ENCODE measurements around the gene FTCD.
"Not testable (repeated sequence)": the region's sequence is repeated elsewhere in the genome, so short reads cannot be mapped to it uniquely, and the experiment has no call there.

FTCD gene

DNA sequence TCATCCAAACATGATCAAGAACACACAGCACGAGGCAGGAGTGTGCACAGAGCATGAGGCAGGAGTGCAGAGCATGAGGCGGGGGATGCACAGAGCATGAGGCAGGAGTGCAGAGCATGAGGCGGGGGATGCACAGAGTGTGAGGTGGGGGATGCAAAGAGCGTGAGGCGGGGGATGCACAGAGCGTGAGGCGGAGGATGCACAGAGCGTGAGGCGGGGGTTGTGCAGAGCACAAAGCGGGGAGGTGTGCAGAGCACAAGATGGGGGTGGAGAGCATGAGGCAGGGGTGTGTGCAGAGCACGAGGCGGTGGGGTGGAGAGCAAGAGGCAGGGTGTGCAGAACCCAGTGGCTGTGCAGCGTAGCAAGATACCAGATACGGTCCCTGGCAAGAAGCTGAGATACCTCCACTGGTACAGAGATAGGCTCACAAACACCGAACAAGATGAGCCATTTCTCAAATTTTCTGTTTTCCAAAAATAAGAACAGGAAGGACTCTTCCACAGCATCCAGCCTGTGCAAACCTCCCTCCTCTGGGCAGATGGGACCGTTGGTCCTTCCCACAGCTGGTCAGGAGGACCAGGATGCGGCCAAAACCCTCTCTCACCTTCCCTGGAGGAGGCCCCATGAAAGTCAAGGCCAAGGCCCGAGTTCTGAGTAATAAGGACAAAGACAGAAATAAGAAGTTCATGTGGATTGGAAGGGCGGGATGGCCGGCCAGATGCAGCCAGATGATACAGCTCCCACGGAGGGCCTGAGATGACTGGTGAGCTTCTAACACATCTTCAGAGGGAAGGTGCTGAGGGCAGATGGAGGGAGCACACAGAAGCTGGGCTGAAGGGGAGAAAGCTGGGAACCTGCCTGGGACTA lies 16.9 kb upstream of the FTCD start:
- DNase-seq (ENCODE audit: low read depth): no peak

DNA sequence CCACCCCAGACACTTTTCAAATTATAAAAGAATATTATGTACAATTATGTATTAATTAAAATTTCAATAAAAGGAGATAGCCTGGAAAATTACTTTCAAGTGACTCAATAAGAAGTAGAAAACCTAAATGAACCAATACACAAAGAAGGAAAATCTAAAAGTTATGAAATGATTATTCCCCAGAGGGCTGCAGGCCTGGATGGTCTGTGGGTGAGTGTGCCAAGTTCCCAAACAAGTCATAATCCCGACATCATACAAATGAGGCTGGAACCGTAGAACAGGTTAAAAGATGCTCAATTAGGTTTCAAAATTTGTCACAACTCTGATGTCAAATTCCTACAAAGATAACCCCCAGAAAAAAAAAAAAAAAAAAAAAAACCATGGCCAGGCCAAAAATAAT lies 16.2 kb upstream of the FTCD start:
- DNase-seq (ENCODE audit: low read depth): no peak

DNA sequence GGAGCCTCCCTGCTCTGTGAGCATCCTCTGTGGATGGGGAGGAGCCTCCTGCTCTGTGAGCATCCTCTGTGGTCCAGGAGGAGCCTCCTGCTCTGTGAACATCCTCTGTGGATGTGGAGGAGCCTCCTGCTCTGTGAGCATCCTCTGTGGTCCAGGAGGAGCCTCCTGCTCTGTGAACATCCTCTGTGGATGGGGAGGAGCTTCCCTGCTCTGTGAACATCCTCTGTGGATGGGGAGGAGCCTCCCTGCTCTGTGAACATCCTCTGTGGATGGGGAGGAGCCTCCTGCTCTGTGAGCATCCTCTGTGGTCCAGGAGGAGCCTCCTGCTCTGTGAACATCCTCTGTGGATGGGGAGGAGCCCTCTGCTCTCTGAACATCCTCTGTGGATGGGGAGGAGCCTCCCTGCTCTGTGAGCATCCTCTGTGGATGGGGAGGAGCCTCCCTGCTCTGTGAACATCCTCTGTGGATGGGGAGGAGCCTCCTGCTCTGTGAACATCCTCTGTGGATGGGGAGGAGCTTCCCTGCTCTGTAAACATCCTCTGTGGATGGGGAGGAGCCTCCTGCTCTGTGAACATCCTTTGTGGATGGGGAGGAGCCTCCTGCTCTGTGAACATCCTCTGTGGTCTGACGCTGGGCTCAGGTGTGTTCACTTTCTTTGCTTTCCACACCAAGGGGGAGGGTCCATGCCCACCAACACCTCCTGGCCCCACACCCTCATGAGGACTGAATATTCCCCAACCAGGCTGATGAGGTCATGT lies 15.2 kb upstream of the FTCD start:
- DNase-seq (ENCODE audit: low read depth): not testable (repeated sequence)

DNA sequence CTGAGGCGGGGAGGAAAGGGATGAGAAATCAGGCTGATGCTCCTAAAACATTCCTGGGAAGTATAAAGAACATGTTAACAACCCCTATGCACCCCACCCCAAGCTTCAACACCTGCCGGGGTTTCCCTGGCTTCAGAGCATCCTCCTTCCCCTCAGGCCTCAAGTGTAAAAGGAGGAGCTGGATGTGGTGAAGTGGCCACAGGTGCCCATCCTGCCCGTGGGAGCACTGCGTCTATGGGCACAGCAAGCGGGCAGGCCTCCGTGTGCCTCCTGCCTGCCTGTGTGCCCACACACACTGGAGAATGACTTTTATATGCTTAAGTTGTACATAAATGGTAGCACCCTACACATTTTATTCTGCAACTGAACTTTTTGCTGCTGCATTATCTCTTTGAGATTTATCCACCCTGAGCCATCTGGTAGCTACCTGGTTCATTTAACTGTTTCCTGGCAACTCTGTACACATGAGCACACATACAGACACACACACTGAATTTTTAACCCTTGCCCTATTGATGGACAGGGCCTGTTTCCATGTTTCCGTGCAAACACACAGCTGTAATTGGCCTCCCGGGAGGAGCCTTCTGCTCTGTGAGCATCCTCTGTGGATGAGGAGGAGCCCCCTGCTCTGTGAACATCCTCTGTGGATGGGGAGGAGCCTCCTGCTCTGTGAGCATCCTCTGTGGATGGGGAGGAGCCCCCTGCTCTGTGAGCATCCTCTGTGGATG lies 13.4 kb upstream of the FTCD start:
- DNase-seq (ENCODE audit: low read depth): no peak

DNA sequence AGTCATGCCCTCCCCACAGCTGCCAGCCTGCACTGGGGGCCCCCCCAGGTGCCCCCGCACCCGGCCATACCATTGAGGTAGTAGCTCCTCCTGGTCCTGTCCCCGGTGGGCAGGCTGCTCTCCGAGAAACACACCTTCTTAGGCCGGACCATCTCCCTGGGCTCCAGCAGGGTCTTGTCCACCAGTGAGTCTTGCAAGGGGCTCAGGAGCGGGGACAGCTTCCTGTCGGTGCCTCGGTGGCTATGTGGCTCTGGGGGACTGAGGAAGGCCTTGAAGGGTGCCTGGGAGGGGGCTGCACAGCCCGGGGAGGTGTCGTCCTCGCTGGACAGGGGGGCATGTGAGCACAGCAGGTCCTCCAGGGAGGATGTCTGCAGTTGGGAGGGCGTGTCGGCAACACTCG lies 12.9 kb upstream of the FTCD start:
- no peak for DNase-seq (ENCODE audit: low read depth)

DNA sequence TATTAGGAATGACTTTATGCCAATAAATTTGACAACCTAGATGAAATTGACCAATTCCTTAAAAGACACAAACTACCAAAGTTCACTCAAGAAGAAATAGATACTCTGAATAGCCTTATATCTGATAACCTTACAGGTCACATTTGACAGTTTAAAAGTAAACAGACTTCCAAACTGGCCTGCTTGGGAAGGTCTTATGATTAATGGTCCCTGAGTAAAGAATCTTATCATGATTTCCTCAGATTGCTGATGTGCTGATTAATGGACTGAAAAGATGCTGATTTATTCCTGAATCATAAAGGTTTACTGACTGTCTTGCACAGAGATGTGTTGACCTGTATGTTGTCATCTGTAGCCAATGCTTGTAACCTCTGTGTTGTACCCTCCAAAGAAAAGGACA lies 9.7 kb upstream of the FTCD start:
- DNase-seq (ENCODE audit: low read depth): no peak

DNA sequence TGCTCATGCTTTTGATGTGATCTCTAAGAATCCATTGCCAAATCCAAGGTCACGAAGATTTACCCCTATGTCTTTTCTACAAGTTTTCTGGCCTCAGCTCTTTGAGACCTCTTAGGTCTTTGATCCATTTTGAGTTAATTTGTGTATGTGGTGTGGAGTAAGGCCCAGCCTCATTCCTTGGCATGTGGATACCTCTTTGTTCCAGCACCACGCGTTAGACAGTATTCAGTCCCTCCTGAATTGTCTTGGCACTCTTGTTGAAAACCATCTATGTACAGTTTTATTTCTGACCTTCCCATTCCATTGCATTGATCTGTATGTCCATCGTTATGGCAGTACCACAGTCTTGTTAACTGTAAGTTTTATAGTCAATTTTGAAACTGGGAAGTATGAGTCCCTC lies 8.0 kb upstream of the FTCD start:
- DNase-seq (ENCODE audit: low read depth): no peak

DNA sequence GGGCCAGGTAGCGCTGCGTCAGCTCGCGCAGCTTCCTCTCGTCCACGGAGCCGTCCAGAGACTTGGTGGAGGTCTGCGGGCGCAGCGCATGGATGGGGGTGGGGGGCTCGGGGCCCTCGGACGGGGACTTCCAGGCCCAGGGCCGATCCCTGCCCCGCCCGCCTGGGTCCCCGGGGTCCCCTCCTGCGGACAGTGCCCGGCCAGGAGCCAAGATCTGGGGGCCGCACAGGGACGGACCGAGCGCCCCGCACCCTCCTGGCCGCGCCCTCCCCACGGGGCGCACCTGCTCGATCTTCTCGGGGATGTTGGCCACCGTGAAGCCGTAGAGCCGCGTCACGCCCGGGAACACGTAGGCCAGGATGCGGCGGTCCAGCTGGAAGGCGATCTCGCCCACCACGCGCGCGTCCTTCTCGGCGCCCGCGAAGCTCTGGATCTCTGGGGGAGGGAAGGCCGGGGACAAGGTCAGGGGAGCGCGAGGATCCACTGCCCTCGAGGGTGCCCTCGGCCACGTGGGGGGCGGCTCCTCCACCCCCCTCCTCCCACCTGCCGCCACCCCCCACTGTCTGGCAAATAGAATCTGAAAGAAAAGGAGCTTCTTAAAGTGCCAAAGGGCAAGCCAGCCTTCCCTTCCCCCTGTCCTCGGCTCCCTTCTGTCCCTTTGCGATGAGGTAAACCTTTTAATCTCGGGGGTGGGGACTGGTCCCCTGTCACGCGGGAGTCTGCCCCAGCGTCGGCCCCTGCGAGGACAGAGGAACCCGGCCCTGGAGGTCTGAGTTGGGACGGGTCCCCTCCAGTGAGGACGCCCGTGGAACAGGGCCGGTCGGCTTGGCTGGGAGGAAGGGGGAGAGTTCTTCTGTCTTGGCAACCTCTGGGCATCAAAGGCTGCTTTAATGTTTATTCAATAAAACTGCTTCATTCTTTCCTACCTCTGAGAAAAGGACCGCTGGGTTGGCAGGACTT lies 6.5 kb upstream of the FTCD start:
- DNase-seq (ENCODE audit: low read depth): no peak

DNA sequence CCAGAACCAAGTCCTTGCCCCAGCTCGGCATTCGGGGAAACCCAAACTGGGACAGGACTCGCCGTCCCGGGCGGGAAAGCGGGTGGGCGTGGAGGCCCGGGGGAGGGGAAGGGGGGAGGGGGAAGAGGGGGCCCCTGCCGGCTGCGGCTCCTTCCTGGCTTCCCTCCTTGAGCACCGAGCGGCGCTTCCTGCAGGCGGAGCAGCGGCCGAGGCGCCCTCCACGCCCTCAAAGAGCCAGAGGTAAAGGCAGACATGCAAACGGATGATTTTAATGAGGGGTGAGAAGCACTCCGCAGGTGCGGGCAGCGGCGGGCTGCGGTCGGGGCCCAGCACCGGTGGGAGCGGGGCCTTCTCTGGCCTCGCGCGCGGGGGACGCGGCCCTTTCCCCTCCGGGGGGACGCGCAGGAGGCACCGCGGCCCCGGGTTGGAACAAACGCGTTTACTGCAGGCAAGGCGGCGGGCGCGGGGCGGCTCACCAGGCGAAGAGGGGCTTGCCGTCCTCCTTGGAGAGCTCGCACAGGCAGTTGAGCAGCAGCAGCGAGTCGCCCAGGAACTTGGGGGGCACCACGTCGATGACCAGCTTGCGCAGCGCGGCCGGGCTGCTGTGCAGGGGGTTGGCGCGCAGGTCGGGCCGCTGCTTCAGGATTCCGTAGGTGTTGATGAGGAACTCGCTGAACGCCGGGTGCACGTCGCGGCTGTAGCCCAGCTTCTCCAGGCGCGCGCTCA lies 5.7 kb upstream of the FTCD start:
- no peak for DNase-seq (ENCODE audit: low read depth)

DNA sequence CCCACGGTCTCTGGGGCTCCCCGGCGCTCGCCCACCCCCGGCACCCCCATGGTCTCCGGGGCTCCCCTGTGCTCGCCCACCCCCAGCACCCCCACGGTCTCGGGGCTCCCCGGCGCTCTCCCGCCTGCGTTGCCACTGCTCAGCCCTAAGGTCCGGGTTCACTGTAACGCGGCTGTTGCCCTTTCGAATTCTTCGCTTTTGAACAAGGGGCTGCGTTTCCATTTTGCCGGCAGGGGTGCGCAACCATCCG lies 5.2 kb upstream of the FTCD start:
- DNase-seq (ENCODE audit: low read depth): no peak

DNA sequence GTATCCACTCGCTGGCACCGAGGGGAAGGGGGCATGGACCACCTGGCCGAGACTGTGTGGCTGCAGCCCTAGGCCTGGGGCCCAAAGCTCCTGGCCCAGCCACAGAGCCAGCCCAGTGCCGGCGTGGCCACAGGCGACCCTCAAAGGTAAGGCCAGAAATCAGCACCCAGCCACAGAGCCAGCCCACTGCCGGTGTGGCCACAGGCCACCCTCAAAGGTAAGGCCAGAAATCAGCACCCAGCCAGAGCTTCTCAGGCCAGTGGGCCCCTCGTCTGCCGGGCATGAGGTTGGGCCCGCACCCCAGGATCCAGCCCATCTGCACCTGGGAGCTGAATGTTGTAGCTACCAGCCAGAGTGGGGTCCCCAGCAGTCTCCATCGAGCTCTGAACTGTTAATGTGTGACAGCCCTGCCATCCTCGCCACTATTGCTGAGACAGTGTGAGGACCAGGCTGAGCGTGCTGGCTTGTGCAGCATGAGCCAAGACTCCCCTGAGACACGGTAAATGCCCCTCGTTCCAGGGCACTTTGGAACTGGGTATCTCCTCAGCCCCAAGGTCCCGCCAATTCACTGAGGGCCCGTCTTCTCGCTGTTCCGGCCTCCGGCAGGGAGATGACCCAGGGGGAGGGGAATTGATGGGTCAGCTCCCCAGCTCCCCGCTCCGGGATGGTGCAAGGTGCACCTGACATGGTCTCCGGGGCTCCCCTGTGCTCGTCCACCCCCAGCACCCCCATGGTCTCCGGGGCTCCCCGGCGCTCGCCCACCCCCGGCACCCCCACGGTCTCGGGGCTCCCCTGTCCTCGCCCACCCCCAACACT lies 4.7 kb upstream of the FTCD start:
- no peak for DNase-seq (ENCODE audit: low read depth)

DNA sequence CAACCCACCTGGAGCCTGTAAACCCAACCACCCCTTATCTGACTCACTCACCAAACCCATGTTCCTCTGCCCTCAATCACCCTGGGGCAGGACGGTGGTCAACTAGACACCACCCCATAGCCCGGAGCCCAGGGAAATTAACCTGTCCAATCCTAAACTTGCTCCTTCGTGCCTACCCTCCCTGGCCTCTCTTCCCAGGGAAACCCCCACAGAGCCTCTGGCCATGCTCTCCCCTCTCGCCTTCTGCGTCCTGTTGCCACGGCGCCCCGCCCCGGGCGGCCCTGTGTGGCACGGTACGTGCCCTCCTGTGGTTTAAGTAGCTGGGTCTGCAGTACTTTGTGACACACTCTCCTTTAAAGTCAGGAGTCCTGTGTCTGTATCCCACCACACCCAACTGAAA lies 4.0 kb upstream of the FTCD start:
- DNase-seq (ENCODE audit: low read depth): no peak

DNA sequence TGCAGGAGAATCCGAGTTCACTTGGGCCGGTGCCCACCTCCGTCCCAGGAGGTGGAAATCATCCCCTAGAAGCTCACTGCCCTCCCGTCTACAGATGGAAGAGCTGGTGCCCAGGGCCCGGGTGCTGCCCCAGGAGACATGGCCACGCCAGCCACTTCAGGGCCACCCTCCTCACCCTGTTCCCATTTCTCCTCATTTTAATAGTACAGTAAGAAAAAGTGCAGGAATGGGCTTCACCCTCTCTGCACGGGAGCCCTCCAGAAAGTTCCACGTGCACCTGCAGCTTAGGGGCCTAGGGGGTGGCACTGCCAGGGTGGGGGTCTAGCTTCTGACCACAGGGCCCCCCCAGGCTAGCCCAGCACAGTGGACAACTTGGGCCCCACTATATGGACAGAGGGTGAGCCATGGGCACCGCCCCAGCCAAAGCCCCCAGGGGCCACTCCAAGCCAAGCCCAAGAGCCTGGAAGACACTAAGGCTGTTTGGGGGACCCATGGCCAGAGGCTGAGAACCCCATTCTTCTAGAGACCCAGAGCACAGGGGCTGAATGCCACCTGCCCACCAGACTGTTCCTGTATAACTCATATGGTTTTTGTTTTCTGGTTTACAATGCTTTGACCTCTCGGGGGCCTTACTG lies 3.4 kb upstream of the FTCD start:
- no peak for DNase-seq (ENCODE audit: low read depth)

DNA sequence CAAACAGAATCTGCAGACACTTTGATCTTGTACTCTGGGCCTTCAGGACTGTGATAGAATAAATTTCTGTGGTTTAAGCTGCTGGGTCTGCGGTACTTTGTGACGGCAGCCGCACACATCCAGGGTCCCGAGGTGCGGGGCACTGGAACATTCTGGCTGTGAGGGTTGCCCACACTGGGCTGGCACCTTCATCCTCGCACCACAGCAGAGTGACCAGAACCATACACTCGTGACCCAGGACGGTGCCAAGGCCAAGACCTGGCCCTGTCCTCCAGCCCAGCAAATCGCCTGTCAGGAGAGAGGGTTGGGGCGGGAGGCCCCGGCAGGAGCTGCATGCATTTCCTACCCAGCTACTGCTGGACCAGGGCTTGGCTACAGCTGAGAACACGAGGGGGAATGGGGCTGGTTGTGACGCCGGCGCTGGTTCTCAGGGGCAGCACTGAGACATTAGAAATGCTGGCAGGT lies 2.6 kb upstream of the FTCD start:
- no peak for DNase-seq (ENCODE audit: low read depth)

DNA sequence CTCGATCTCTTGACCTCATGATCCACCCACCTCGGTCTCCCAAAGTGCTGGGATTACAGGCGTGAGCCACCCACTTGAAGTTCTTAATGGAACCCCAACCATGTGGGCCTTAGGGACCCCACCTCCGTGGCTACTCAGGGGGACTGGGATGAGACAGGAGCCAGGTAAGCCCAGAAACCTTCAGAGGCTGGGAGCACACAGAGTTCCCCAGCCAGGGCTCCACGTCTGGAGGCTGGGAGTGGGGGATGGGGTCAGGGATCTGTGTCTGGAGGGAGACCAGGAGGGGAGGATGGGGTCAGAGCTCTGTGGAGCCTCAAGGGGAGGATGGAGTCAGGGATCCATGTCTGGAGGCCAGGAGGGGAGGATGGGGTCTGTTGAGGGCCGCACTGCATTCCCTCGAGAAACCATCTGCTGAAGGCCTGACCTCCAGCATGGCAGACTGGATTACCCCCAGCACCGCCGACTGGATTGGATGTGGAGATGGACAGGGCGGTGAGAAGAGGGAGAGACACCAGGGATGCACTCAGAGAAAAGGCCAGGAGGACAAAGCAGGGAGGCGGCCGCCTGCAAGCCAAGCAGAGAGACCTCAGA lies 2.1 kb upstream of the FTCD start:
- DNase-seq (ENCODE audit: low read depth): no peak

DNA sequence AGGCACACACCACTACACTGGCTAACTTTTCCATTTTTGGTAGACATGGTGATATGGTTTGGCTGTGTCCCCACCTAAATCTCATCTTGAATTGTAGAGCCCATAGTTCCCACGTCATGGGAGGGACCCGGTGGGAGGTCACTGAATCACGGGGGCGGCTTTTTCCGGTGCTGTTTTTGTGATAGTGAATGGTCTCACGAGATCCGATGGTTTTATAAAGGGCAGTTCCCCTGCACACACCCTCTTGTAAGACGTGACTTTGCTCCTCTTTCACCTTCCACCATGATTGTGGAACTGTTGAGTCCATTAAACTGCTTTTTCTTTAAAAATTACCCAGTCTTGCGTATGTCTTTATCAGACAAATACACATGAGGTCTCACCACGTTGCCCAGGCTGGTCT lies 1.3 kb upstream of the FTCD start:
- DNase-seq (ENCODE audit: low read depth): no peak

DNA sequence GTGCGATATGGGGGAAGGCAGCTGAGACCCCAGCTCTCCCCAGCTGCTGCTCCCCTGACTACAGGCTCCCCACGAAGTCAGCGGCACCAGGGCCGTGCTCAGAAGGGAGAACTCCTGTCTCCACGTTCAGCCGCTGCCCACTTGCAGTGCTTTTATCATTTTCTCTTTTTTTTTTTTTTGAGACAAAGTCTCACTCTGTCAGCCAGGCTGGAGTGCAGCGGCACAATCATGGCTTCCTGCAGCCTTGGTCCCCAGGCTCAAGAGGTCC lies 933 bp upstream of the FTCD start:
- DNase-seq (ENCODE audit: low read depth): no peak

DNA sequence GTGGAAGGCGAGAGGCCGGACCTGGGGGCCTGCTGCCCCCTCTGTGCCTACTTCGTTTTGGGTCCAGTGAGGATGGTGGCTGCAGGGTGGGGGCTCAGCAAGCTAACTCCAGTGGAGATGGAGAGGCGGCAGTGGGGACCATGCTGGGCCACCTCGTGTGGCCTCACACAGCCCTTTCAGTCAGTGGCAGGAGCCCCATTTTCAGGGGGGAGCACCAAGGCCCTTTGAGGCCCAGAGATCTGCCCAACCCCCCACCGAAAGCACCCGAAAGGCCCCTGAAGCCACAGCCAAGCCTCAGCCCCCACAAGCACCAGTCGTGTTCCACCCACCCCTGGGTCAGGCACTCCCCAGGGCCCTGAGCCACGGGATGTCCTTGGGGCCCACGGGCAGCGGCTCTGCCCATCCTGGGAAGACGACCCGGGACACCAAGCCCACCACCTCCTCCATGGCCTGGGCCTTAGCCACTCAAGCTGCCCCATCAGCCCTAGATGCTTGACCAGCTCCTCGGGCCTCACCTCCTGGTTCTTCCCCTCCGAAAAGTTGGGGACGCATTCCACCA lies 345 bp downstream of the FTCD start:
- DNase-seq (ENCODE audit: low read depth): no peak

DNA sequence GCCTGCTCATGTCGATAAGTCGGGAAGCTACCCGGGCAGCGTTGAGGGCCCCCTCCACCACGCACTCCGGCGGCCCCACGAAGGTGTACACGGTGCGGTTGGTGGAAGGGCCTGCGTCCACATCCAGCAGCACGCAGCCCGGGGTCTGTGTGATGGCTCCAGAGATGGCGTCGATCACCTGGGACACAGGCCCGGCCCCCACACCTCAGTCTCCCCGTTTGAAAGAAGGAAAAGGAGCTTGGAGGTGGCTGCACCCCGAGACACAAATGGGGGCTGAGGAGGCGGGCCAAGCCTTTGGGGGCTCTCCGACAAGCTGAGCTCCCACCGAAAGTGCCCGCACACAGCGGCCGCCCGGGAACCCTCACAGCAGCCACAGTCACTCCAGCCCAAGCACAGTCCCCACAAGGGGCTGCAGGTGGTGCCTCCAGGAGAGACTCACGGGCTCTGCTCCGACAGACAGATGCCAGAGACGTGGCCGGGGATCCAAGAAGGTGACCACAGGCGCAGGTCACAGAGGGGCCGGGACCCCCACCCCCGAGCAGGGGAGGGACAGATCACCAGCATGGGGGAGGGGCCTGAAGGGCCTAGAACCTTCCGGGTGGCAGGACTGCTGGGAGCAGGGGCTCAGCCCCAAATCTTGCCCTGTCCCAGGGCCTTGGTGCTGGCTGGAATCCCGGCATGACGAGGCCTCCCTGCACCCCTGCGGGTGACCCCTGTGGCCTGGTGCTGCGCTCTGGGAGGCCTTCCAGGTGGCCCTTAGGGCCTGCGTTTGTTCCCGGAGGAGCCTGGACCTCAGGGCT lies 1.0 kb downstream of the FTCD start:
- no peak for DNase-seq (ENCODE audit: low read depth)
